Stimulated activated naive CD4-positive, alpha-beta T cell (primary cell): ENCODE measurements around the gene WDR27.
A peak's percentile ranks its signal among the peaks of the same experiment; 100 is the strongest.
"Not testable (repeated sequence)": the region's sequence is repeated elsewhere in the genome, so short reads cannot be mapped to it uniquely, and the experiment has no call there.

Experiments used
- DNase-seq, 6 experiments: peaks; one replicate each; lab custom pipeline; 2025; lab: John Stamatoyannopoulos, UW

The WDR27 gene

GRCh38 chr6:169709293-169709692 lies 7.5 kb upstream of the WDR27 start:
- no peak for DNase-seq

GRCh38 chr6:169707772-169708171 lies 5.9 kb upstream of the WDR27 start:
- no peak for DNase-seq

GRCh38 chr6:169702840-169703246 lies 1.0 kb upstream of the WDR27 start:
- DNase-seq, result peak in 1 of 6 experiments; percentile 52

- no peak for DNase-seq
These were observed 397 bp downstream of the WDR27 start for GRCh38 chr6:169701311-169701953.

GRCh38 chr6:169700296-169700695 lies 1.5 kb downstream of the WDR27 start:
- no peak for DNase-seq

GRCh38 chr6:169697115-169697514 lies 4.7 kb downstream of the WDR27 start:
- not testable (repeated sequence) for DNase-seq

- DNase-seq, result no peak
These were observed 6.7 kb downstream of the WDR27 start for GRCh38 chr6:169695131-169695530.

GRCh38 chr6:169692516-169692915 lies 9.3 kb downstream of the WDR27 start:
- DNase-seq, result no peak

- no peak for DNase-seq
These were observed 10.6 kb downstream of the WDR27 start for GRCh38 chr6:169691260-169691659.

- no peak for DNase-seq
These were observed 12.5 kb downstream of the WDR27 start for GRCh38 chr6:169689287-169689686.

- no peak for DNase-seq
These were observed 16.0 kb downstream of the WDR27 start for GRCh38 chr6:169685860-169686259.

GRCh38 chr6:169684056-169684455 lies 17.8 kb downstream of the WDR27 start:
- no peak for DNase-seq

GRCh38 chr6:169678342-169678741 lies 23.5 kb downstream of the WDR27 start:
- no peak for DNase-seq

- no peak for DNase-seq
These were observed 24.7 kb downstream of the WDR27 start for GRCh38 chr6:169677096-169677495.

GRCh38 chr6:169675011-169675410 lies 26.8 kb downstream of the WDR27 start:
- no peak for DNase-seq

- DNase-seq, result no peak
These were observed 30.3 kb downstream of the WDR27 start for GRCh38 chr6:169671563-169671962.

GRCh38 chr6:169669889-169670288 lies 31.9 kb downstream of the WDR27 start:
- DNase-seq, result no peak

- no peak for DNase-seq
These were observed 32.7 kb downstream of the WDR27 start for GRCh38 chr6:169669147-169669546.

GRCh38 chr6:169668203-169668847 lies 33.5 kb downstream of the WDR27 start:
- no peak for DNase-seq

- DNase-seq, result no peak
These were observed 34.1 kb downstream of the WDR27 start for GRCh38 chr6:169667716-169668115.

GRCh38 chr6:169666441-169666840 lies 35.4 kb downstream of the WDR27 start:
- no peak for DNase-seq

- DNase-seq, result no peak
These were observed 36.5 kb downstream of the WDR27 start for GRCh38 chr6:169665289-169665688.

GRCh38 chr6:169664227-169664626 lies 37.6 kb downstream of the WDR27 start:
- DNase-seq, result no peak

- no peak for DNase-seq
These were observed 38.4 kb downstream of the WDR27 start for GRCh38 chr6:169663468-169663867.
